ENCODE data around the gene NHERF2.
"Not testable (repeated sequence)": the region's sequence is repeated elsewhere in the genome, so short reads cannot be mapped to it uniquely, and the experiment has no call there.

NHERF2 gene

GRCh38 chr16:2008009-2008526 lies 18.6 kb upstream of the NHERF2 start:
- DNase-seq, result no peak

GRCh38 chr16:2008631-2009163 lies 18.0 kb upstream of the NHERF2 start:
- DNase-seq, result no peak

GRCh38 chr16:2009164-2009711 lies 17.5 kb upstream of the NHERF2 start:
- no peak for DNase-seq

- no peak for DNase-seq
Measured at GRCh38 chr16:2009791-2010510, 16.8 kb upstream of the NHERF2 start, which contains the start of gene ZNF598. ZNF598 (minus strand) TSS chr16:2009821.

GRCh38 chr16:2011726-2012125 lies 15.0 kb upstream of the NHERF2 start:
- not testable (repeated sequence) for DNase-seq

GRCh38 chr16:2013527-2013926 lies 13.2 kb upstream of the NHERF2 start:
- no peak for DNase-seq

- DNase-seq, result no peak
Measured at GRCh38 chr16:2015117-2015946, 11.4 kb upstream of the NHERF2 start.

- DNase-seq, result no peak
Measured at GRCh38 chr16:2015947-2016208, 10.8 kb upstream of the NHERF2 start.

GRCh38 chr16:2016407-2016922 lies 10.2 kb upstream of the NHERF2 start:
- no peak for DNase-seq

GRCh38 chr16:2019518-2019920 lies 7.2 kb upstream of the NHERF2 start, which contains the start of gene NPW:
NPW (plus strand) TSS chr16:2019785.
- no peak for DNase-seq

GRCh38 chr16:2019921-2020831 lies 6.5 kb upstream of the NHERF2 start:
- no peak for DNase-seq

GRCh38 chr16:2022723-2023091 lies 4.0 kb upstream of the NHERF2 start:
- no peak for DNase-seq

GRCh38 chr16:2023092-2024031 lies 3.3 kb upstream of the NHERF2 start:
- no peak for DNase-seq

GRCh38 chr16:2024032-2024420 lies 2.7 kb upstream of the NHERF2 start:
- no peak for DNase-seq

- no peak for DNase-seq
Measured at GRCh38 chr16:2025251-2025650, 1.5 kb upstream of the NHERF2 start.

GRCh38 chr16:2025878-2026460 lies 733 bp upstream of the NHERF2 start:
- DNase-seq, result no peak

- no peak for DNase-seq
Measured at GRCh38 chr16:2027024-2028010, 615 bp downstream of the NHERF2 start.

GRCh38 chr16:2028146-2028545 lies 1.4 kb downstream of the NHERF2 start:
- no peak for DNase-seq

GRCh38 chr16:2028620-2029220 lies 2.0 kb downstream of the NHERF2 start:
- DNase-seq, result no peak

Measured in NCI-H1048 (cell line).